GM12873 (cell line): ENCODE data around the gene CBFA2T3.

ENCODE experiments used
- TF ChIP-seq, protein P1 (sequence below): IDR thresholded peaks from 2 replicates; pipeline ENCODE4 v1.5.1; 2012; ENCODE audit warnings: low read depth, mild to moderate bottlenecking, moderate library complexity, low read length, control low read depth; ENCODE audit not compliant: insufficient read depth; ENCODE audit errors: missing control alignments

CBFA2T3 gene

DNA sequence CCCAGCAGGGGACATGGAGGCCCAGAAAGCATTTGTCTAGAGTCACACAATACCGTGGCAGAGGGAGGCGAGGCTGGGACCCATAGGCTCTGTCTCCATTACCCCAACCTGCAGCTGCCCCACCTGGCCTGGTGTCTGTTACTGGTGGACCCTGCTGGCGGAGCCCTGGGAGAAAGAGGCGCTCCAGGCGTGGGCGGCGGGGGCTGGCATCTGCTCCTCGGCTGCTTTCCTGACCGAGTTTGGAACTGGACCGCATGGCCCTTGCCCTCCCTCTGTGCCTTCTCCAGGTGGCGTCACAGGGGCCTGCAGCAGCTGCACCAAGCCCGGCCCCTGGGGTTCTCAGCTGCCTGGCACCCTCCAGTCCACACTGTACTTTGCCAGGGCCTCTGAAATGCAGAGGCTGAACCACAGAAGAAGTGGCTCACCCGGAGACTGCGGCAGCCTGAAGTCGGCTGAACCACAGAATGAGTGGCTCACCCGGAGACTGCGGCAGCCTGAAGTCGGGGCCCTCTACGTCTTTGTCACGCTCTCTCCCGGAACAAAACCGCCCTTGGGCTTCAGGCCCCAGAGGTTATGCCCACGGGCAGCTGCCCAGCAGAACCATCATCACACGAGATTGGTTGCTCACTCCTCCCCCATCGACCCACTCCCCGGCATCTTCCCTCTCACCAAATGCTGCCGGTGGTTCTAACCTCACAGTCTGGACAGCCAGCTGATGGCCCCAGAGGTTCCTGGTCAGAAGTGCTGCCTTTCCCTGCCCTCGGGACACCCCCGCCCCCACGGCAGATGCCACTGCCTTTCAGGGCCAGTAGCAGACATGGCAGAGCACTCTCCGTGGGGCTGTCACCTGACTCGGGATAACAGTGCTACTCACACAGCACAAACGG is 20.2 kb downstream of the CBFA2T3 start:
- TF ChIP-seq, protein P1, sequence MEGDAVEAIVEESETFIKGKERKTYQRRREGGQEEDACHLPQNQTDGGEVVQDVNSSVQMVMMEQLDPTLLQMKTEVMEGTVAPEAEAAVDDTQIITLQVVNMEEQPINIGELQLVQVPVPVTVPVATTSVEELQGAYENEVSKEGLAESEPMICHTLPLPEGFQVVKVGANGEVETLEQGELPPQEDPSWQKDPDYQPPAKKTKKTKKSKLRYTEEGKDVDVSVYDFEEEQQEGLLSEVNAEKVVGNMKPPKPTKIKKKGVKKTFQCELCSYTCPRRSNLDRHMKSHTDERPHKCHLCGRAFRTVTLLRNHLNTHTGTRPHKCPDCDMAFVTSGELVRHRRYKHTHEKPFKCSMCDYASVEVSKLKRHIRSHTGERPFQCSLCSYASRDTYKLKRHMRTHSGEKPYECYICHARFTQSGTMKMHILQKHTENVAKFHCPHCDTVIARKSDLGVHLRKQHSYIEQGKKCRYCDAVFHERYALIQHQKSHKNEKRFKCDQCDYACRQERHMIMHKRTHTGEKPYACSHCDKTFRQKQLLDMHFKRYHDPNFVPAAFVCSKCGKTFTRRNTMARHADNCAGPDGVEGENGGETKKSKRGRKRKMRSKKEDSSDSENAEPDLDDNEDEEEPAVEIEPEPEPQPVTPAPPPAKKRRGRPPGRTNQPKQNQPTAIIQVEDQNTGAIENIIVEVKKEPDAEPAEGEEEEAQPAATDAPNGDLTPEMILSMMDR: no peak

DNA sequence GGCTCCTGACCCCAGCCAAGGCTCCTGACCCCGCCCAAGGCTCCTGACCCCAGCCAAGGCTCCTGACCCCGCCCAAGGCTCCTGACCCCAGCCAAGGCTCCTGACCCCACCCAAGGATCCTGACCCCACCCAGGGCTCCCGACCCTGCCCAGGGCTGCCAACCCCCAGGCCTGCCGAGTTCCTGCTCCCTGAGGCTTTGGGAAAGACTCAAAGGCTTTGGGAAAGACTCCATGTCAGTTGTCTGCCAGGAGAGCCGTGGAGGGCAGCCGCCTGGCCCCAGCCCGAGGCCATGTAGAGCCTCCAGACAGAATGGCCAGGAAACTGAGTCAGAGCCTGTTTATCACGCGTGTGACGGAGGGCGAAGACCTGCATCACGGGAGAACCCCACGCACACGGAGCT is 21.1 kb downstream of the CBFA2T3 start:
- TF ChIP-seq, protein P1: no peak

DNA sequence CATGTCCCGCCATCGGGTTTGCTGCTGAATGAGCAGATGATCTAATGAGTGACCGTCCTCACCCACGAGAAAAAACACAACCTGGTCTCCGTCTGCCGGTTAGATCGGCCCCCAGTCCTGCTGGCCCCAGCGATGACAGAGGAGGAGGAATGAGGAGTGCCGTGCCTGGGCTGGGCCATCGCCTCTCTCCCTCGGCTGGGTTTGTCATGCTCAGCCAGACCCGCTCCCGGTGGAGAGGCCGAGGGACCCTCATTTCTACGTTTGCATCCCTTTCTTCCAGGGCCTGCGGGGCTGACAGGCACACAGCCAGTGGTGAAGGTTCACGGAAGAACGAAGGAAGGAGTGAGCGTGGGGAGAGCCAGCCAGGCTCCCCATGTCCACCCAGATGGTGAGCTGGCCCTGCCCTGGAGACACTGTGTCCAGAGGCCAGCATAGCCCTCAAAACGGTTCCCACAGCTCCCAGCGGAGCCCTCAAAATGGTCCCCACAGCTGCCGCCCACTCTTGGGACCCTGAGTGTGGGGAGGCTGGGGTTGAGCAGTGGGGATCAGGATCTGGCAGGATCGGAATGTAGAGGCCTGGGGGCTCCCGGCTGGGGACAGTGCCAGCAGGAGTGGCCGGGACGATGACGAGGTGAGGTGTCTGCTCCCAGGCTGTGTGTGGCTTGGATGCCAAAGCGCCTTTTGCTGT is 23.9 kb downstream of the CBFA2T3 start:
- TF ChIP-seq, protein P1: no peak

DNA sequence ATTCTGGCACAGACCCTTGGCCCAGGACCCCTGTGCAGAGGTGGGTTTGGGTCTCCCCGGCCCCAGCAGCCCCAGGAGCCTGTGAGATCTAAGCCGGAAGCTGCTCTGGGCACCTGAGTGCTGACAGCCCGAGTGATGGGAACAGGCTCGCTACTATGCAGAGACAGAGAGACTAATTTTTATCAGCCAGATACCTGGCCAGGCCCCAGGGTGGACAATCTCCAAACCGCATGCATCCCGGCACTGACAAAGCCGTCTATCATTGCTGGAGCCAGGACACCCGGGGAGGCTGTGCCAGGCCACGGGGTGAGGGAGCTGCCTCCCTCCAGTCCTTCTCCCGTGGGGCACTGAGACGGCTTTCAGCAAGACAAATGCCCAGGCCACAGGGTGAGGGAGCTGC is 25.0 kb downstream of the CBFA2T3 start:
- TF ChIP-seq, protein P1: no peak

DNA sequence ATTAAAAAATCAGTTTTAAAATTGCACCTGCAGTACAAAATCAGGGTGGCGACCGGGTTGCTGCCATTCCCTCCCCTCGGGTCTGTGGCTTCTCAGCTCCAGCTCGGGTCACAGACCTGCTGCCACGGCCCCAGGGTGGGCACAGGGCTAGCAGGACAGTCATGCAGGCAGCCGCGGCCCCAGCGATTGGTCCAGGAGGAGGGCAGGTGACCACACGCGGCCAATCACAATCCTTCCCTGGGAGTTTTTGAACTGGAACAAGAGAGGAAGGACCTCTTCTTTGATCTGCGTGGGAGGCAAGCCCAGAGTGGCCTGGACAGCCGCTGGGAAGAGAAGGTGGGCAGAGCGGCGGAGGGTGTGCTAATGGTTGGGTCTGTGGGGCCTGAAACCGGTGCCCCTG is 25.5 kb downstream of the CBFA2T3 start:
- TF ChIP-seq, protein P1: no peak

DNA sequence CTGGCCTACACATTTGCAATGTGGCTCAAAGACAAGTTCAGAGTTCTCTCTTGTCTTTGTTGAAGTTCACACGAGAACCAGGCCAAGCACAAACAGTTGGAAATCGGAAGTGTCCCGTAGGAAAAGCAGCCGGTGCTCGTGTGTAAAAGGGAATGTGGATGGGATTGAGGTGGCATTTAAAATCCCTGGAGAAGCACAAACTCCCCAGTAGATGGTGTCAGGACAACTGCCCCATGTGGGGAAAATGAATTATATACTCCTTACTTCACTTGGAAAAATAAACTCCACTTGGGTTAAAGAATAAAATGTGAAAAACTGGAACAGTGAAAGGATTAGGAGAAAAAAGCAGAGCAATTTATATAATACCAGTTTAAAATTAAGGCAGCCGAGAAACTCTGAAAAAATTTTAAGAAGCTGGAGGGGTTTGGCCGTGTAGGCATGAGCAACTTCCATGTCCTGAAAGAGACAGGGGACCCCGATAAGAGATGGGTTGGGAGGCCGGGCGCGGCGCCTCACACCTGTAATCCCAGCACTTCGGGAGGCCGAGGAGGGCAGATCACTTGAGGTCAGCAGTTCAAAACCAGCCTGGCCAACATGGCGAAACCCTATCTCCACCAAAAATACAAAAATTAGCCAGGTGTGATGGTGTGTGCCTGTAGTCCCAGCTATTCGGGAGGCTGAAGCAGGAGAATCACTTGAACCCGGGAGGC is 28.1 kb downstream of the CBFA2T3 start:
- TF ChIP-seq, protein P1: no peak

DNA sequence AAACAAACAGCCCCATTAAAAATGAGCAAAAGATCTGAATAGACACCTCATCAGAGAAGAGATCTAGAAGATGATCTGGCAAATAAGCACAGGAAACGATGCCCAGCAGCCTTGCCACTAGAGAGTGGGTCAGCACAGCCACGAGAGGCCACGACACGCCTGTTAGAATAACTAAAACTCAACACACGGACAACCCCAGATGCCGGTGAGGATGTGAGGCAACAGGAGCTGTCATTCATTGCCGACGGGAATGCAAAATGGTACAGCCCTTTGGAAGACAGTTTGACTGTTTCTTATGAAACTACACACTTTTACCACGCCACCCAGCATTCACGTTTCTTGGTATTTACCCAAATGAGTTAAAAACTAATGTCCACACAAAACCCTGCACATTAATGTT is 31.5 kb downstream of the CBFA2T3 start:
- TF ChIP-seq, protein P1: no peak
